GM12874 (cell line): ENCODE measurements around the gene UNC79.

Source experiments
- TF ChIP-seq, protein P1 (sequence below): IDR thresholded peaks from 2 replicates; pipeline ENCODE4 v1.5.1; 2011; ENCODE audit warnings: low read depth, mild to moderate bottlenecking, control low read depth, low read length, moderate library complexity; ENCODE audit not compliant: insufficient read depth

Gene UNC79

DNA sequence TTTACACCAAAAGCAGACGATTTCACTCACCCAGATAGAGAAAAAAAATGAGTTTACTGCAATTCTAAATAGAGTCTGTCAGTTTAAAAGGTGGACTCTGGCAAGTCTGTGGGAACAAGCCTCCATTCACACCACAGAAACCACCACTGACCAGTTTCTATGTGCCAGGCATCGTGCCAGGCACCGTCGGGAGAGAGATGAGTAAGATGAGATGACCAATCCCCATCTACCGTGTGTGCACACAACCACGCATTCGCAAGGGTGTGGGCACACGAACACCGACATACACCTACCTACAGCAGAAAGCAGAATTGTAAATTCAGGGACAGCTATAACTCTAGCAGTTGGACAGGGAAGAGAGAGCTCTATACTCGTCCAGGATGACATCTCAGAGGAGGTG, 299.3 kb downstream of the UNC79 start:
- TF ChIP-seq, protein P1, sequence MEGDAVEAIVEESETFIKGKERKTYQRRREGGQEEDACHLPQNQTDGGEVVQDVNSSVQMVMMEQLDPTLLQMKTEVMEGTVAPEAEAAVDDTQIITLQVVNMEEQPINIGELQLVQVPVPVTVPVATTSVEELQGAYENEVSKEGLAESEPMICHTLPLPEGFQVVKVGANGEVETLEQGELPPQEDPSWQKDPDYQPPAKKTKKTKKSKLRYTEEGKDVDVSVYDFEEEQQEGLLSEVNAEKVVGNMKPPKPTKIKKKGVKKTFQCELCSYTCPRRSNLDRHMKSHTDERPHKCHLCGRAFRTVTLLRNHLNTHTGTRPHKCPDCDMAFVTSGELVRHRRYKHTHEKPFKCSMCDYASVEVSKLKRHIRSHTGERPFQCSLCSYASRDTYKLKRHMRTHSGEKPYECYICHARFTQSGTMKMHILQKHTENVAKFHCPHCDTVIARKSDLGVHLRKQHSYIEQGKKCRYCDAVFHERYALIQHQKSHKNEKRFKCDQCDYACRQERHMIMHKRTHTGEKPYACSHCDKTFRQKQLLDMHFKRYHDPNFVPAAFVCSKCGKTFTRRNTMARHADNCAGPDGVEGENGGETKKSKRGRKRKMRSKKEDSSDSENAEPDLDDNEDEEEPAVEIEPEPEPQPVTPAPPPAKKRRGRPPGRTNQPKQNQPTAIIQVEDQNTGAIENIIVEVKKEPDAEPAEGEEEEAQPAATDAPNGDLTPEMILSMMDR: no peak

DNA sequence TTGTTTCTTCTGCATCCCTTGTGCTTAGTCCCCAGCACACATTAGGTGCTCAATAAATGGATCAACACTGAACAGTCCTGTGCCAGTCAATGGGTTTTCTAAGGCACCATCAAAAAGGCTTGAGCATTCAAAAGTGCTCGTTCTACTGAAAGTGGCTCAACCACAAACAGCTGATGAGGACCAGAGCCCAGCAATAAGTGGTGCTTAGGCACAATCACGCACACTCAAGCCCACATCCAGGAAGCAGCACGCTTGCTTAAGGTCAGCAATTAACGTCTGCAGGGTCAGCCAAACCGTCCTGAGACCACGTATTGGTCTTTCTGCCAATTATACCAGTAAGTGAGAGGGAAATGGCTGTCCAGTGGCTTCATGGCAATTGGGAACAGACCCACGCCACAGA, 301.0 kb downstream of the UNC79 start:
- TF ChIP-seq, protein P1: no peak

DNA sequence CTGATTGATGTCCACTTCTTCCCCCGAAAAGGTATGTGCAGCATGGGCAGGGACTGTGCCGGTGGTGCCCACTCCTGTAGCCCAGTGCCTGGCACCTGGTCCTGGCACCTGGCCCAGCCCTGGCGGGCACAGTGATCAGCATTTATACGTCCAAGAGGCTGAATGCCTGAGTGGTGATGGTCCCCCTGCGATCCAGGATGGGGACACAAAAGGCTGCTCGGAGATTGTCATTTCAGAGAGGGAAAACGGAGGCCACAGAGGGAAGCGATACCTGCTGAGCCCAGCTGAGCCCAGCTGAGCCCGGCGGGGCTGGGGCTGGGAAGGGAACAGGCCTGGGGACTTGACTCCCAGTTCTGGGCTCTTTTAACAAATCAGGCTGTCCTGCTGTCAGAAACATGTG, 301.8 kb downstream of the UNC79 start:
- TF ChIP-seq, protein P1: no peak

DNA sequence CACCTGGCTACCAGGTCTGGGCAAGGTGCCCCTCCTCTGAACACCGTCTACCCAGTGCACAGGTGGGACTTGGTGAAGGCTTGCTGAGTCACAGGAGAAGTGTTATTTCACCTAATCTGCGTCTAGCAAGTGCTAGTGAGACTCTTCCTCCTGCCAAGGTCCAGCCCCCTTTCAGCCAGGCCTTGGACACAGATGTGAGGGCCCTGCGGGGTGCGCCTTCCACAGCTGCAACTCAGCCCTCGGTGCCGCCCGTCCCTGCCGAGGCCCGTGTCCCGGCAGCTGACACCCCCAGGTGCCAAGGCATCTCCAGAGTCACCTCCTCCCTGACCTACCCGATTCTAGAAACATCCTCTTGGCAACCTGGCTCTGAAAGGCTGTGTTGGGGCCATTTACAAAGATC, 302.5 kb downstream of the UNC79 start:
- TF ChIP-seq, protein P1: no peak

DNA sequence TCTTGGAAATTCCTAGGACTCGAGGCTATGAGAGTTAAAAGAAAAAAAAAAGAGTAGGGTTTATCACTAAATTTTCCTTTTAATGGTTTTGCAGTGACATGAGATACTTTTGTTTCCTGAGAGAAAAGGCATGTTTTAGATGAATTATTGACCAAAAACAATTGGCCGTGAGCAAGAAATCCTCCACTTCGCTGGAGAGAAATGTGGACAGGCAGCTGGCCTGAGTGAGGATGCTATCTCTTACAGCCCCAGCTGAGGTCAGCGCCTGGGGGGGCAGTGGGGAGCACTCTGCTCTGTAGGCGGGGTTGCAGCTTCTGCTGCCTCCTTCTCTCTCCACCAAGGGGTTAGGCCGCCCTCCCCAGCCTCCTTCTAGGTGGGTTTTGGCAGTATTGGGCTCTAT, 302.9 kb downstream of the UNC79 start:
- TF ChIP-seq, protein P1: no peak

DNA sequence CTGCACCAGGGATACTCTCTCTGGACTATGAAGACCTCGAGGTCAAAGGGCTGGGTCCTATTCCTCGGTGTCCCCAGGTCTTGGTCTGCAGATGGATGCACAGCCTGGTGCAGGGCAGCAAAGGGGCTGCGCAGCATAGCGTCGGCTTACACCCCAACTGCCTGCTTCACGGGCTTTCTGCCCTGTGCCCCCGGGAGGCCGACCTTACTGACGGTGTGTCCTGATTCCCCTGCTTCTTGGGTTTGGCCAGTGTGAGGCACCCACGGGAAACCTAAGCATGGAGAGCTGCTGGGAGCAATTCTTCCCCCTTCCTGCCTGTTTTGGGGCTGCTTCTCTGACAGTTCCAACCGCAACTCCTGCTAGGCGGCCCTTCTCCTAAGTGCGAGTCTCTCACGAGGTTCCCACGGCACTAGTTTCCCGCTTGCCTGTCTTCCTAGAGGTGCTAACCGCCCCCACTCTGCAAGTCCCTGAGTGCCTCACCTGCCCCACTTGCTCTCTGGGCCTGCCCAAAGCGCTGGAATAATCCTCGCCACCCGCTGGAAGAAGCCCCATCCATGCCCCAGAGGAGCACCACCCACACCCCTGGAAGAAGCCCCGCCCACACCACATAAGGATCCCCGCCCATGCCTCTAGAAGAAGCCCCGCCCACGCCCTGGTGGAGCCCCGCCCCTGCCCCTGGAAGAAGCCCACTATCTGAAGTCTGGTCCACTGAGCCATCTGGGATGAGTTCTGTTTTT, 303.5 kb downstream of the UNC79 start:
- TF ChIP-seq, protein P1: no peak

DNA sequence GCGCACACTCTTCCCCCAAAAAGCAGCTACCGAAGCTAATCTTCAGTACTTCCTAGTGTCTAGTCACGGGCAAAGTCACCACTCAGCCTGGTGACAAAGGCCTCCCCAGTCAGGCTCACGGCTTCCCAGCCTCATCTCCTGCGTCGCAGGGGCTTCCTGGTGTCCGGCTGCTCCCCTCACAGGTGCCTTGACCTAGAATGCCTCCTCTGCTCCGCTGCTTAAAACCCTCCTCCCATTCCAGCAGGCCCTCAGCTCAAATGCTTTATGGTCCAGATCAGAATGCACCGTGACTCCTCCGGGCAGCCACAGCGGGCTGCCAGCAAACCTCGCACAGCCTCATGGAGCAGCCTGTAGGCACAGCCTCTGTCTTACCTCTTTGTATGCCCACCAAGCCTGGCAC, 304.5 kb downstream of the UNC79 start:
- TF ChIP-seq, protein P1: no peak
